ENCODE measurements around the gene CACNA2D1.

Gene CACNA2D1

GRCh38 chr7:81924494-81924893 lies 519.1 kb downstream of the CACNA2D1 start:
- no peak overlapping the region for H3K4me3 ChIP-seq (ENCODE audit: low read depth, low read length)
- no peak for TF ChIP-seq MAX (IDR thresholded peaks at IDR 0.05; ENCODE audit: low read depth, low read length)
- TF ChIP-seq CTCF (IDR thresholded peaks at IDR 0.05; ENCODE audit: low read depth, low read length), result no peak
- TF ChIP-seq POLR2A (IDR thresholded peaks at IDR 0.05; ENCODE audit: extremely low read depth, insufficient read length), result no peak
- no peak for TF ChIP-seq MYC (IDR thresholded peaks at IDR 0.05; ENCODE audit: low read depth, low read length)
- no peak for DNase-seq (ENCODE audit: low read depth)

GRCh38 chr7:81919494-81919893 lies 524.1 kb downstream of the CACNA2D1 start:
- no peak overlapping the region for H3K4me3 ChIP-seq (ENCODE audit: low read depth, low read length)
- DNase-seq (ENCODE audit: low read depth), result no peak
- no peak for TF ChIP-seq POLR2A (IDR thresholded peaks at IDR 0.05; ENCODE audit: extremely low read depth, insufficient read length)
- no peak for TF ChIP-seq MYC (IDR thresholded peaks at IDR 0.05; ENCODE audit: low read depth, low read length)
- TF ChIP-seq CTCF (IDR thresholded peaks at IDR 0.05; ENCODE audit: low read depth, low read length), result no peak
- TF ChIP-seq MAX (IDR thresholded peaks at IDR 0.05; ENCODE audit: low read depth, low read length), result no peak

GRCh38 chr7:81908220-81908619 lies 535.4 kb downstream of the CACNA2D1 start:
- no peak for DNase-seq (ENCODE audit: low read depth)
- H3K4me3 ChIP-seq (ENCODE audit: low read depth, low read length), result no peak overlapping the region
- TF ChIP-seq MAX (IDR thresholded peaks at IDR 0.05; ENCODE audit: low read depth, low read length) (no peak), POLR2A (IDR thresholded peaks at IDR 0.05; ENCODE audit: extremely low read depth, insufficient read length) (no peak), MYC (IDR thresholded peaks at IDR 0.05; ENCODE audit: low read depth, low read length) (no peak), CTCF (IDR thresholded peaks at IDR 0.05; ENCODE audit: low read depth, low read length) (no peak)

GRCh38 chr7:81903115-81903514 lies 540.5 kb downstream of the CACNA2D1 start:
- TF ChIP-seq MAX (IDR thresholded peaks at IDR 0.05; ENCODE audit: low read depth, low read length), result no peak
- no peak for TF ChIP-seq POLR2A (IDR thresholded peaks at IDR 0.05; ENCODE audit: extremely low read depth, insufficient read length)
- no peak for TF ChIP-seq MYC (IDR thresholded peaks at IDR 0.05; ENCODE audit: low read depth, low read length)
- TF ChIP-seq CTCF (IDR thresholded peaks at IDR 0.05; ENCODE audit: low read depth, low read length), result no peak
- H3K4me3 ChIP-seq (ENCODE audit: low read depth, low read length), result no peak overlapping the region
- DNase-seq (ENCODE audit: low read depth), result no peak

- DNase-seq (ENCODE audit: low read depth), result no peak
- no peak for TF ChIP-seq MAX (IDR thresholded peaks at IDR 0.05; ENCODE audit: low read depth, low read length)
- no peak for TF ChIP-seq POLR2A (IDR thresholded peaks at IDR 0.05; ENCODE audit: extremely low read depth, insufficient read length)
- no peak for TF ChIP-seq MYC (IDR thresholded peaks at IDR 0.05; ENCODE audit: low read depth, low read length)
- TF ChIP-seq CTCF (IDR thresholded peaks at IDR 0.05; ENCODE audit: low read depth, low read length), result no peak
- H3K4me3 ChIP-seq (ENCODE audit: low read depth, low read length), result no peak overlapping the region
Measured at GRCh38 chr7:81902536-81902935, 541.0 kb downstream of the CACNA2D1 start.
